GM10847 (cell line): ENCODE results near the gene PRTN3.

Experiments
- POLR2A ChIP-seq: IDR thresholded peaks from 2 replicates; pipeline ENCODE4 v1.6.1; 2011; ENCODE audit not compliant: insufficient read length; ENCODE audit errors: extremely low read depth

The PRTN3 gene

DNA sequence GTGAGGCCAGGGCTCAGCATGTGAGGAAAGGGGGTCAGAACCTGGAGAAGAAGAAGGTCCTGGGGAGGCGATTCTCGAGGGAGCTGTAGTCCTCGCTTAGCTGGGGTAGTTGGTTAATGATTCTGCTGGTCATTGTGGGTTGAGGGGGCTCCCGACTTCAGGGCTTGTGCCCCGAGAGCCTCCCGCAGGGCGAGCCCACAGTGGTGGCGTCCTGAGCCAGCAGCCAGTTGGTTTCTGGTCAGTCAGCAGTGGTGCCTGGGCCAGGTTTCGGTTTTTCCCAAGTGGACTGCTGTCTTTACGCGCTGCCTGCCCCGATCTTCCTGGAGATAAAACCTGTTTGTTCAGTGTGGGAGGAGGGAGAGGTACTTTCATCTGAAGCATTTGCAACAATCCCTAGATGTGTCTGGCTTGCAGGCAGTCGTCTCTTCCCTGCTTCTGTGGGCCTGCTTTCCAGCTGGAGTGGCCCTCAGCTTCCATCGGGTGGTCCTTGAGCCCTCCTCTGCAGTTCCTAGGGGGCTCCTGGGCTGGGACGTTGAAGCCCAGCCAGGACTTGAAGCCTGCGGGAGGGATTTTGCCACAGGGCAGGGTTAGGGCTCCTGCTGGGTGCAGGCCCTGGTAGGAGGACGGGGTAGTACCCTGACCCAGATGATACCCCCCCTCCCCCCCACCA lies 40.3 kb upstream of the PRTN3 start:
- no peak for TF ChIP-seq POLR2A

DNA sequence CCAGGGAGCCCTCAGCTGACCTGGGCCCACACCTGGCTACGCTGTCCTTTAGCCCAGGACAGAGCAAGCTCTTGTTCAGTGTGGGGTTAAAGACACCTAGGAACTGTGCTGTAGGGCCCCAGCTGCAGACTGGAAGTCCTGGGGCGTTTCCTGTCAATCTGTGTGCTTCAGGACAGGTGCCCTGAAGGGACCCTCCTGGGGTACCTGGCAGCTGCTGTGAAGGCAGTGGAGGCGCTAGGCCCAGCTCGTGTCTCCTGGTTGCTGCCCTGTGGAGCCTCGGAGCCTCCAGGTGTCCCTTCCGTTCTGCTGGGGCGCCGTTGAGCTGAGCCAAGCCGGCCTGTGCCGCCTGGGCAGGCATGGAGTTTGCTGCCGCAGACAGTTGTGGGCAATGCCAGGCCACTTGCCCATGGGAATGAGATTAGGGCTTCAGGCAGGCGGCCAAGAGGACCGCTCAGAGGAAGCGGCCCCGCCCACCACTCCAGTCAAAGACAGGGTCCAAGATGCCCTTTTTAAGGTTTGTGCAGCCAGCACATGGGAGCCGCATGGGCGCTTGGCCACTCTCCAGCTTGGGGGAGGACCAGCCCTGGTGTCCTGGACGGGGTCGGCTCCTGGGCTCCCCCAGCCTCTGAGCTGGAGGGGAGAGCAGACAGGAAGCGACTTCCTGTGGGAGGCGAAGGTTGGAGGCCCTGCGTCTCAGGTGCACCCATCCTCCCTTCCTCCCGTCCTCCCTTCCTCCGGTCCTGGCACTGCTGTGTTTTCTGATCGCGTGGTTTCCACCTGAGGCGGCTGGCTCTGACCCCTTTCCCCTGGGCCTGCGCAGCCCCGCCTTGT lies 39.6 kb upstream of the PRTN3 start:
- no peak for TF ChIP-seq POLR2A

DNA sequence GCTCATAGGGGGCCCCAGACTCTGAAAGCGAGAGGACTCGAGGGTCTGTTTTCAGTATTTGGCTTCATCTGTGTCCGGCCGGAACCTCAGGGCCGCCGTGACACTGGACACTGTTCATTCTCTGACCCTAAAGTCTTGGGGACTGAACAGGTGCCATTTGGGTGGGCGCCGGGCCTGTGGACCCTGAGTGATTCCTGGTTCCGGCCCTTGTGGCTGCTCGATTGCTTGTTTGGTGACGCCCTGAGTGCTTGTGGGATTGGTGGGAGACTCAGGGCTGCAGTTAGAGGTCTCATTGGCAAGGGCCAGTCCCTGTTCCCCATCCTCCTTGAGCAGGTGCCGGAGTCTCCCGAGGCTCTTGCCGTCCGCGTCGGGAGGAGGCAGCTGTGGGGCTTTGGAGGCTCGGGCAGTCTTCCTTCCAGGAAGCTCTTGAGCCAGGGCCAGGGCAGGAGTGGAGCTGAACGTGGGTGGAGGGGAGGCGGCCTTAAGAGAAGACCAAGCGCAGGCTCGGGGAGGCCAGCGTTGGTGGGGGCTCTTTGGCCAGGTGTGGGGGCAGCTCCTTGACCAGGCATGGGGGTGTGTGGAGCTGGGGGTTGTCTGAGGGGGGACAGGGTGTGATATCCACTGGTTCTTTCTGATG lies 38.8 kb upstream of the PRTN3 start:
- TF ChIP-seq POLR2A, result no peak

DNA sequence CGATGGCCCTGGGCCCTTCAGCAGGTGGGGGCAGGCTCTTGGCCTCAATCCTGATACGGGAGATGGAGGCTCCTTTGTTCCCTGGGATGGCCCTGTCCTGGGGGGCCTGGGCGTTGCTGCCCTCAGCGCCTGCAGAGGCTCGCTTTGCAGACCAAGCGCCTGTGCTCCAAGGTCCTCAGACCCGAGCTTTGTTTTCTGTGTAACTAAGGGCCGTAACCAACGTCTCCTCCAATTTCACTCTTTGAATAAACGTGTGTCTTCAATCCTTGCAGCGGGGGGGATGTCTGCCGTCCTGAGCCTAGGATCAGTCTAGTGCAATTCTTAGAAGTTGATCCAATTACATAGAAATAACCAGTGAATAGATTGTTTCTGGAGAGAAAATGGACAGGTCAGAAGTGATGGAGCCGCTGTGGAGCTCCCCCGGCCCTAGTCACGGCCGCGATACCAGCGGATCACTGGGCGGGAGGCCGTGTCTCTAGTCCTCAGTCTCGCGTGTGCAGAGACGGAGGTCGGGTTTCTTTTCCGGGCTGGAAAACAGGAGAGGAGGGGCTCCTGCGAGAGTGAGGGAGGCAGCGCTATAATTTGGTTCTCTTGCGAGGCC lies 38.2 kb upstream of the PRTN3 start:
- TF ChIP-seq POLR2A, result no peak

DNA sequence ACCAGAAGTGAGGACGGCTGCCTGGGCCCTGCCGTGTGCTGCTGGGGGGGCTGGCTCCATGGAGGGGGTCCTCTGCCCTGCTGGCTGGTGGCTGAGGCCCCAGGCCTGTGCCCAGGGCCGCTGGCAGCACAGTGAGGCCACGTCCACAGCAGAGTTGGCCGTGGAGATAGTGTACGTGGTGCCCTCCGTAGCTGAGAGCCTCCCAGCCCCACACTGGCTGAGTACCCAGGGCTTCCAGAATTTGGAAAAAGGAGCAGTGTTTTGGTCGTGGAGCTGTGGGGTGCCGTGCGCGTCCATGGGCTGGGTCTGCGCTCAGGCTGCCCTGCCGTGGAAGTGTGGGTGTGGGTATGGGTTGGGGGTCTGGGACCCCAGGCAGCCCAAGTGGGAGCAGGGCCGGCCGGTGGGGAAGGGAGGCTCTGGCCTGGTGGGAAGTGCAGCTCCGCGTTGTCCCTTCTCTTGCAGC lies 37.7 kb upstream of the PRTN3 start:
- no peak for TF ChIP-seq POLR2A

DNA sequence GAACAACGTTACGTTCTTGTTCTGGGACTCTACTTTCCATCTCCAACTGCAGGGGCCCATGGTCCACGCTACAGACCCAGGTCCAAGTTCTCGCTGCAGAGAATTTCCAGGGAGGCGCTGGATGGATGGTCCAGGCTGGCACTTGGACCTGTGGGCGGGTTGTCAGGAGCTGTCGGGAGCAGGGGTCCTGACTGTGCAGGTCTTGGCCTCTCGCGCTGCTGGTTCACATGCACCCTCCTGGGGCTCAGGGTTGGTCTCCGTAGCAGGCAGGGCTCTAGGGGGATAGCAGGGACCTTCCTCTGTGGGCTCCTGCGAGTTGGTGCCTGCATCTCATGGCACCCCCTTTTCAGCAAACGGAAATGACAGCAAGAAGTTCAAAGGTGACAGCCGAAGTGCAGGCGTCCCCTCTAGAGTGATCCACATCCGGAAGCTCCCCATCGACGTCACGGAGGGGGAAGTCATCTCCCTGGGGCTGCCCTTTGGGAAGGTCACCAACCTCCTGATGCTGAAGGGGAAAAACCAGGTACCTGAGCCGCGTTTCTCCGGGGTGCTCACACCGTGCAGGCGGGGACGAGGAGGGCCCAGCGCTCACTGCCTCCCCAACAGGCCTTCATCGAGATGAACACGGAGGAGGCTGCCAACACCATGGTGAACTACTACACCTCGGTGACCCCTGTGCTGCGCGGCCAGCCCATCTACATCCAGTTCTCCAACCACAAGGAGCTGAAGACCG lies 36.9 kb upstream of the PRTN3 start:
- no peak for TF ChIP-seq POLR2A

DNA sequence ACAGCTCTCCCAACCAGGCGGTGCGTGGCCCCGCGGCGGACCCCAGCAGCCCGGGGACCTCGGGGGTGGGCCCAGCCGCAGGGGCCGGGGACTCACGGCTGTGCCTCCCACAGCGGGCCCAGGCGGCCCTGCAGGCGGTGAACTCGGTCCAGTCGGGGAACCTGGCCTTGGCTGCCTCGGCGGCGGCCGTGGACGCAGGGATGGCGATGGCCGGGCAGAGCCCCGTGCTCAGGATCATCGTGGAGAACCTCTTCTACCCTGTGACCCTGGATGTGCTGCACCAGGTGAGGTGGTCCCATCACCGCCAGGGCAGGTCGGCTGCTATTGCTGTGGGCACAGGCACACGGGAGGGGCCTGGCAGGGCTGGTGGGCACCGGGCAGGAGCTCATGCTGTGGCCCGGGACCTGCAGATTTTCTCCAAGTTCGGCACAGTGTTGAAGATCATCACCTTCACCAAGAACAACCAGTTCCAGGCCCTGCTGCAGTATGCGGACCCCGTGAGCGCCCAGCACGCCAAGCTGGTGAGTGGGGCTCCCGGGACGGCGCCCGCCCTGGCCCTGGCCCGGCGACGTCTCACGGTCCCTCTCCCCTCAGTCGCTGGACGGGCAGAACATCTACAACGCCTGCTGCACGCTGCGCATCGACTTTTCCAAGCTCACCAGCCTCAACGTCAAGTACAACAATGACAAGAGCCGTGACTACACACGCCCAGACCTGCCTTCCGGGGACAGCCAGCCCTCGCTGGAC lies 36.2 kb upstream of the PRTN3 start:
- no peak for TF ChIP-seq POLR2A

DNA sequence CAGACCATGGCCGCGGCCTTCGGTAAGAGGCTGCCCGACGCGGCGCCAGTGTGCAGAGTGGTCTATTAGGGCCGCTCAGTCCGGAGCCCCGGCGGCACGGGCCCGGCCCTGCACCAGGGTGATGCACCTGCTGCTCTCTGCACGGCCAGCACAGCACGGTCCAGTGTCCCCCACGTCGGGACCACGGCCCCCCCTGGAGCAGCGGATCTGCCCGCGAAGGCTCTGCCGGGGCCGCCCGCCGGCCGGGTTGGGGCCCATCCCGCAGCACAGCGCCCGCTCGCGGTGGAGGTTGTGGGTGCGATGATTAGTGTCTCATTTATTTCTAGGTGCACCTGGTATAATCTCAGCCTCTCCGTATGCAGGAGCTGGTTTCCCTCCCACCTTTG lies 35.6 kb upstream of the PRTN3 start:
- TF ChIP-seq POLR2A, result no peak

DNA sequence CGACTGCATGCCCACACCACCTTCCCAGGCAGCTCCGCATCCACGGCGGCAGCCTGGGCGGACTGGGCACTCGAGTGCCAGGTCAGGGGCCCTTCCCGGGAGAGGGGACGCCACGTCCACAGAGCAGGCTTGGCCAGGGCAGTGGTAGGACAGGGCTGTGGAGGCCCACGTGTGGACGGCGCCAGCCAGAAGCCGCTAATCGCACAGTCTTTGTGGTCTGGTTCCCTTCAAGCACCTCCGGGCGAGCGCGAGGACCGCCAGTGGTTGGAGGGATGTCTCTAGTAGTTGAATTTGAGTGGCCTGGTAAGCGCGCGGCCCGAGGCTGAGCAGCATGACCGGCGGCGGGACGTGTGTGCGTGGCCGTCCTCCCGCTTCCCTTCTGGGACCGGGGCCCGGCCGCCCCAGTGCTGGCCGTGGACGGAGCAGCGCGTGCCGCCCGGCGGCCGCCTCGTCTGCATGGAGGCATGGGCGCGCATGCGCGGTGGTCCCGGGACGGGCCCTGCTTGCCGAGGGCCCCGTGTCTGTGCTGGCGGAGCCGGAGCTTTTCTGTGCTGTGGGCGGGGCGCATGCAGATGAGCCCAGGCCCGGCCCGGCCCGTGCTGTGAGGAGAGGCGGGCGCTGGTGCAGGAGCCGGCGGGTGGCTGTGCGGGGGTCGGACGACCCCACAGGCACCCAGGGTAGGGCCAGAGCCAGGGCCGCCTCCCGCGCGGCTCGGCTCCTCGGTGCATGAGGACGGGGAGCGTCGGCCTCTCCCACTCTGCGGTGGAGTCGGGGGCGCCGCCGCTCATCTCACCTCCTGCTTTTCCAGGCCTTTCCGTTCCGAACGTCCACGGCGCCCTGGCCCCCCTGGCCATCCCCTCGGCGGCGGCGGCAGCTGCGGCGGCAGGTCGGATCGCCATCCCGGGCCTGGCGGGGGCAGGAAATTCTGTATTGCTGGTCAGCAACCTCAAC lies 34.9 kb upstream of the PRTN3 start:
- TF ChIP-seq POLR2A, result no peak

DNA sequence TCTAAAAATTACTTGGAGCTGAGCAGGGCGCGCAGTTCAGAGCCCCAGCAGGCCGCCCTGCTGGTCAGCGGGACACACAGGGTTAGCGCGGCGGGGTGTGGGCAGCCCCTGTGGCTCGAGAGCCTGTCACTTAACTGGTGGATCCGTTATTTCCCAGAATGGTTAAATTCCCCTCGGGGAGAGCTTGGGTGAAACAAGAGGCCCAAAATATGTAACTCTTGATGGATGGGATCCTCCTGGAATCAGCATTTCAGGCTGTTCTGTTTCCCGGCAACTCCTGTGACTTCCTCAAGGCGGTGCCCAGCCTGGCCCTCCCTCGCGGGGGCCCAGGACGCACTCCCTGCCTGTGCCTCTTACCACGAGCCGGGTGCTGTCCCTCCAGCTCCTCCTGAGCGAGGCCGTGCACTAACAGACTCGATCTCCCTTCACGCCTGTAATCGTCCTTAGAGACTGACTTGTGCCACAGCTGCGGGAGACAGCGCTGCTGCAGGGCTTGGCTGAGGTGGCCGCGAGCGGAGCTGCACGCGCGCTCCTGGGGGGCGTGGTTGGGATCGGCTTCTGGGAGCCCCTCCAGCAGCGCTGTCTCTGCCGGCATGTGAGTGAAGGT lies 33.9 kb upstream of the PRTN3 start:
- TF ChIP-seq POLR2A, result no peak

DNA sequence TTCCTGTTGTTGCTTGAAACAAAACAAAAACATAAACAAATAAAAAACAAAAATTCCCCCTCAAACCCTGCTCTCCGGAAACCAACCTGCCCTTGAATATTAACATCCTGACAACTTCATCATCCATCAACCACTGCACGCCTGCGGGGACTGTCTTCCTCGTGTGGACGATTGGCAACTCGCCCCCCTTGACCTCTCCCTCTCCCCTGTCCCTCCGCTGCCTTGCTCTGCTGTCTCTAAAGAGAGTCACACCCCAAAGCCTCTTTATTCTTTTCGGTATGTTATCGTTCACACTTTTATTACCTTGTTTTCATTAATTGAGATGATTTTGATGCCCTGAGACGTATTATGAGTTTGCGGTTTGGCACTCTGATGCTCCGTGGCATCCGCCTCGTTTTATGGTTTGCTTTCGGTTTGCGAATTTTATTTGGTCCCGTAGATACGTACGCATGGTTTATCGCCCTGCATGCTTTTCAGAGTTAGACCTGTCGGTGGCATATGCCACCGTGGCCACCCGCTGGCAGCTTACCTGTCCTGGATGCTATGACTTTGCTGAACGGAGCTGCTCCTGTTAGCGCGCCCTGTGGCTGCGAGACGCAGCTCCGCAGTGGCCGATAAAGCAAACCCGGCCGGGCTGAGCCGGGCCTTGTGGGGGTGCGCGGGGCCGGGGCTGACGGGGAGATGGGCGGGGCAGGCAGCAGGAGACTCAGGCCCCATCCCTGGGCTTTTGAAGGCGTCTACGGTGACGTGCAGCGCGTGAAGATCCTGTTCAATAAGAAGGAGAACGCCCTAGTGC lies 33.0 kb upstream of the PRTN3 start:
- TF ChIP-seq POLR2A, result no peak

DNA sequence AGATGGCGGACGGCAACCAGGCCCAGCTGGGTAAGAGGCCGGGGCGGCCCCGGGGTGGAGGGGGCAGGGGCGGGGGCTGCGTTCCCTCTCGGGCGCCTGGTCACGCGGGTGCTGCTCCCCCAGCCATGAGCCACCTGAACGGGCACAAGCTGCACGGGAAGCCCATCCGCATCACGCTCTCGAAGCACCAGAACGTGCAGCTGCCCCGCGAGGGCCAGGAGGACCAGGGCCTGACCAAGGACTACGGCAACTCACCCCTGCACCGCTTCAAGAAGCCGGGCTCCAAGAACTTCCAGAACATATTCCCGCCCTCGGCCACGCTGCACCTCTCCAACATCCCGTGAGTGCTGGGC lies 32.4 kb upstream of the PRTN3 start:
- no peak for TF ChIP-seq POLR2A
